Suppressor macrophage treated with lipopolysaccharide for 1 hour (primary cell): Measurements from ENCODE around the gene MAPKAP1.
A peak's percentile ranks its signal among the peaks of the same experiment; 100 is the strongest.

Experiments
- DNase-seq, 3 donors: peaks; one replicate each; pipeline ENCODE4 v3.0.0-alpha.2; 2020 to 2022

MAPKAP1 gene

DNA sequence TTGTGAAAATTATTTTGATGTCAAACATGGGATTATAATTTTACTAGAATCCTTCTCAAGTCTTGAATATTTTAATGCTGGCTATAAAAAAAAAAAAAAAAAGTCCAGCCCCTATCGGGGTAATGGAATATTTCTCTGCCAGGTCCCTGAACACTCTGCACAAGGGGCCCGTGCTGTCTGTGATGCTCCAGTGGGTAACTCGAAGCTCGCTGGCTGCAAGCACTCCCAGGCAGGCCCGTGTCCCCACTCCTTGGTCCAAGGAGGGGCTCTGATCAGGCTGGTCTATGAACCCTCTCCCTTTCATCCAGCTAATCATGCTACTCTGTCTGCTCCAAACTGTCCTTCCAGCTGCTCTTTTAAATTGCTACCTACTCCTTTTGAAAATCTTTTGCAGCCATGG, 264.6 kb downstream of the MAPKAP1 start:
- DNase-seq = no peak

DNA sequence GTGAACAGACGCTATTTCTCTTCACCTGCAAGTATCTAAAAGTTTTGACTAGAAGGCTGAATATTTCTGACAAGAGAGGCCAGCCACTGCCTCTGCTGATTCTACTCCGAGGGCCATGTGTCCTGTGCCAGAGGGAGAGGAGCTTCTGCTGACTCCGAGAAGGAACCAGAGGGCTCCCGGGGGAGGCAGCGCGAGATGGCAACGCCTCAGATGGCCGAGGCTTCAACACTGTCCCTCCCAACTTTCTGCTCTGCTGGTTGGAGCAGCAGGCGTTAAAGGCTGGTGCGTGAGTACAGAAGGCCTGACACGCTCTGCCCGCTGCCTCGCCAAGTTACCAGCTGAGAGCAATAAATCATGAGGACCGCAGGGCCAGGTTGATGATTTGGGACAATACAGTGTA, 266.6 kb downstream of the MAPKAP1 start:
- DNase-seq = no peak

DNA sequence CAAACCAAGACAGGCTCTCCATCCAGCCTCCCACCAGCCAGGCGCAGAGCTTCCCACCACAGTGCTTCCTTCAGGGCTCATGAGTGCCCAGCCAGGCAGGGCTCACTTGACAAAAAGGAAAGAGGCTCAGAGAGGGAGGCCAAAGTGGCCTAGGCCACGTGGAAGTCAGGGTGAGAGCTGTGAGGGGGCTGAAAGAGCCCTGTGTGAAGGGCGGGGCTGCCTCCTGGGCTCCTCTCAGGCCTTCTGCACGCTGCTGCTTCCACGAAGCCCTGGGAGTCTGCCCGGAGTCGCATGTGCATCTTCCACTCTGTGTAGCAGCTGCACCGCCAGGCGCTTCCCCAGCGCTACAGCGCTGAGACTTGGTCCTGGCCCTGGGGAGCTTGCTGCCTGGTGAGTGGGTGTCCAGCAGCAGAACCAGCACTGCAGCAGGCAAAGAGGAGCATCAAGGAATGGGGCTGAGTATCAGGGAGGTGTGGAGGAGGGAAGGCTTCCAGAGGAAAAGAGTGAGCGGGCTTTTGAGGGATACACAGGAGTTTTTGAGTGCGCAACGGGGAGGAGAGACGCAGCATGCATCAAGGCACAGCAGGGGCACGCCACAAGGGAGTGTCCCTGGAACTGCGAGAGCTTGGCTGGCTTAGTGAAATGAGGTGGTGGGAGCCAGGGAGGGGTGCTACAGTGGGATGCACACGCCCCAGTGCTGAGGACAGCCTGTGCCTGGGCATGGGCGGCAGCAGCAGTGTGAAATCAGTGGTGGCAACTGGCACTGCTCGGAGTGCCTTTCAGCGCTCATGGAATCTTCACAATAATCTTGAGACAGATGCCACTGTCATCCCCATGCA, 267.4 kb downstream of the MAPKAP1 start:
- no peak for DNase-seq

DNA sequence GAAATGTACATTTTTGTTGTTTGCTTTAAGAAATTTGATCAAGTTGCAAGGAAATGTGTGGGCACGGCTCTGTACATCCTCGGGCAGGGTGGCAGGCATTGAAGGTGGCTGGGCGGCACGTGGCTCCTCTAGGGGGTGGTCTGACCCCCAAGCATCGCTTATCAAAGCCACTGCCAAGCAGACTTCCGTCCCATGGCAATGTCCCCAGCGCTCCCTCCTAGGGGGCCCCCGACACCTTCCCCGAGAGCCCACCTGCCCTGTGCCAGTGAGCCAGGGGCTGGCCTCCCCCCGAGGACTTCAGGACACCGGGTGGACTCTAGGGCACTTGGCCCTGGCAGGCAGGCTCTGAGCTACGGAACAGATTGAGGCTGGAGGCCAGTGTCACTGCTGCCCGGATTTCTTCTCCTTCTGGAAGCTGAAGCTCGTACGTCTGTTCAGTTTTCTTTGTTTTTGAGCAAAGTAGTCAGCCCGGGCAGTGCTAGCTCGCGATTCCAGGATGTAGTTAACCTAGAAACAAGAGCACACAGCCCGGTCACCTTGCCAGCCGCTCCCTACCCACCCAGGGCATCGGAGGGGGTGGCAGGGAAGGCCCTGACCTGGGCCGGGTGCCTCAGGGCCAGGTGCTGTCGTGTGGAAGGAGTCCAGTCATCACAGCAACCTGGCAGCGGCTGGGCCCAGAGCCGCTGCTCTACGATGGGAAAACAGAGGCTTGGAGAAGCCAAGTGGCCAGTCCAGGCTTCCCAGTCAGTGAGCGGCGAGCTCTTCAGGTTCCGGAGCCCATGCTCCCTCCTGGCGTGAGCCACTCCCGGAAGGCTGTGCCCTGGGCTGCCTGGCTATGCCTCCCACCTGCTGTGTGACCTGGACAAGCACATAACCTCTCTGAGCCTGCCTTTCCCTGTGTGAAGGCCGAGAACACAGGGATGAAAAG, 268.2 kb downstream of the MAPKAP1 start:
- DNase-seq = no peak

DNA sequence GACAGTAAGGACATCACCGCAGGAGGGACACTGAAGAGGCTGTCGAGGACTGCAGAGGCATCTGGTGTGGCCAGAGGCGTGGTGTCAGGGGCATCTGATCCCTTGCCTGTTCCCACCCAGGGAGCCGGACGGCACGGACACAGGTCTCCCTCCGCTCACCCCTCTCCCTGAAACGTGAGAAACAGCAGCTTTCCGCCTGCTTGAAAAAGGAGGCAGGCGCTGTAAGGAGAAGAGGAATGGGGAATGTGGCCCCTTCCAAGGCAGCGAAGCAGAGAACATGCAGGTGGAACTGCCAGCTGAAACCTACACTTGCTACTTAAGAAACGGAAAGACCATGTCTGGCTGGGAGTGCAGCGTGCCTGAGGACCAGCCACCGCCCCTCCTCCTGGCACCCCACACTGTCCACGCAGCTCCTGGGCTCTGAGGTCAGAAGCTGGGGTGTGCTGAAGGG, 269.2 kb downstream of the MAPKAP1 start:
- no peak for DNase-seq

DNA sequence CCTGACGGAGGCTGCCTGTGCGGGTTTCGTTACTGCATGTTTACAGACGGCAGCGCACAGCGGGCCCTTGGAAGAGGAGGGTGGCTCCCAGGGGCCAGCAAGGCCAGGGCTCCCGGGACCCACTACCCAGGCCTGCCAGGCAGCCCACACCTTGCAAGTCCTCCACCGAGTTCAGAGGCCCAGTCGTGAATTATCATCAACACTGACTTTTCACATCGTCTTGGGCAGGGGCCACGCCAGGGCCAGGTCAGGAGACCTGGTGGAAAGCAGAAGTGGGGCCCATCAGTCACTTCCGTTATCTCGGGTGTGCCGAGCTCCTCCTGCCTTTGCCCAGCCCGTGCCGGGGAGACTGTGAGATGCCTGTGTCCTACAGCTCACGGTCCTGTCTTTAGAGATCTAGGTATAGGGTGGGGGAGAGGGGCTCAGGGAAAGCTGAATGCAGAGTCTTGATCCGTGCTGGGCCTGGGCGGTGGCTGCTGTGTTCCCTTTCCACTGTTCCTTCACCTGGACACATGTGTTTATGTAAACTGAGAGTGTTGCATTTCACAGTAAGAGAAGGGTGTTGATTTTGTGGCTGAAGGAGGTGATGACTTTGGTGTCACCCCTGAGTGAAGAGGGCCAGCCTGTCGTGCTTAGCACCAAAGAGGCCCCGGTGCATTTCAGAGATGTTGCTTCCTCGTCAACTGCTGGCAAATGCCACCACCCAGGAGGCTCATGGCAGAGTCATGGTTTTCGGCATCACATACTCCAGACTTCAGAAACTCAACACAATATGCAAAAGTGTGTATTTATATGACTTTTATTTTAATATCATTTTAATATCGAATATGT, 270.2 kb downstream of the MAPKAP1 start:
- no peak for DNase-seq

DNA sequence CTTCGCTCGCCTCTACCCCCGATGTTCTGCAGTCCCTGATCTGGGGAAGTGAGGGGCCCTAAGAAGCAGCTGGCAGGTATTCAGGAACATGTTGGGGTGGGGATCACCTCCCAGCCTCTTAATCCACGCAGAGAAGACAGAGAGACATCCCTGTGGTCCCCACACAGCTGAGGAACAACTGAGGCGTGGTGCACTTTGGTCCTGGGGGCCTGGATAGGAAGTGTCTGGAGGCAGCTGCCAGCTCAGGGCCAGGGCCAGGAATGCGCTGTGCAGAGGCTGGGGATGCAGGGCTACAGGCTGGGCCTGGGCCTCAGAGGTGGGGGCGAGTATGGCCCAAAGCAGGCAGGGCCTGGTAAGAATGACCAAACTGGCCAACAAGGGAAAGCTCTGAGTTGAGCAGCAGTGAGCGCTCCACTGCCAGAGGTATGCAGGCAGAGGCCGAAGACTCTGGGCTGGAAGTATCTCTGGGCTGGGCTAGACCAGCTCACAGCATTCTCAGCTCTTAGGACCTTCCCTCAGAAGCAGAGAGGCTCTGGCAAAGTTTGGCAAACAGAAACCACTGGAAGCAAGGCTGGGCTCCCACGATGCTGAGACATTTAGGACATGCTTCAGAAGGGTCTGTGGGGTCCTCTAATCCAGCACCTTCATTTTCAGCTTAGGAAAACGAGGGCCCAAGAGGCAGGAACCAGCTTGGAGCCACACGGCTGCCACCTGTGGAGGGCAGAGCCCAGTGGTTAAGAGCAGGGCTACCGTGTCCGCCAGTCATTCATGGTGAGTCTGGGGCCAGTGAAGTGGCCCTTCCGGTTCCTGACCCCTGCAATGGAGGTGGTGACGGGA, 271.0 kb downstream of the MAPKAP1 start:
- no peak for DNase-seq

DNA sequence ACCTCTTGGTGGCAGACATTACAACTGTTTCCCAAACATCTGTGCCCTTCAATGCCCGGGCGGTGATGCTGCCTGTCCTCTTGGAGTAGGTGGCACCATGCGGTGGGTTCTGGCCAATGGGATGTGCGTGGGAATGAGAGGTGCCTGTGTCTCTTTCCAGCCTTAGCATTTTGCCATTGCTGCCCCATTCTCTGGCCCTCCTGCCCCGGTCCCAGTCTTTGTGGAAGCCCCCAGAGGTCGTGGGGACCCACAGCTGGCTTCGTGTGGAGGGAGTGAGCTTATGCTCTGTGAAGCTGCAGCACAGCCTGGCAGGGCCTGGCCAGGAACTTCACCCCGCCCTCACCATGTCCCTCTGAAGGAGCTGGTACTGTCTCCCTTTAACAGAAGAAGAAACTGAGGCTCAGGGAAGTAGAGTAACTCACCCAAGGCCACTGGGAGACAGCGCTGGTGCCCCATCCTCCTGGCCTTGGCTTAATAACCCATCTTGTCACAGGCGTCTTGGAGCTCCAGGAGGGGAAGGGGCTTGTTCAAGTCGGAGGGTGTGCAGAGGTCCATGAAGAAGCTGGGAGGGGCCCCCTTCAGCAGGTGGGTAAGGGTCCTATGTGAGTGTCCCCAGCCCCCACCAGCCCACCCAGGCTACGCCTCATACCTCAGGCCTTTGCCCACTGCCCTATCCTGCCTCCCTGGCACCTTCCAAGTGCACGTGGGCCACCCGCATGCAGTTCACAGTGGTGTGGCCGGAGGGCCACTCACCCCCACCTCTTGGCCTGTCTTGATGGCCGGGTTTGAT, 271.8 kb downstream of the MAPKAP1 start:
- DNase-seq = no peak

DNA sequence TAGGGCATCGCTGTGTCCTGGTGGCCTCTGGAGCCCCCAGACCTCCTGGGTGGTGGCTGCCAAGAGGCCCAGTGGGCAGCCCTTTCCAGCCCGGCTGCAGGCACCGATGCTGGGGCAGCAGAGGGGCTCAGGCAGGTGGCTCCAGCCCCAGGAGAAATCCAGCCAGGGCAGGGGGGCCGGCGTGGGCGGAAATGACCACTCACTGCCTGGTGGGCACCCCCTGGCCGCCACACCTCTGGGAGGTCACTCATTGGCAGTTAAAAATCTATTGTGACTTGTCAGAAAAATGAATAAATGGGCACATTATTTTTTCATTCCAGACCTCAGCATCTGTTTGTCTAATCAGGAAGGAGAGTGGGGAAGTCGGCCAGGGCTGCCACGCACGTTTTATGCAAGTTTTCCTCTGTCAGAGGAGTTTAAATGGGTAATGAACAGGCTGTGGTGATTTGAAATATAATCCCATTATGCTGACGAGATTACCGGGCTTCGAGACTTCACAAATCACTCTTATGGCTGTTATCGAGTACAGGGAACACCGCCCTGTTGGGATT, 273.5 kb downstream of the MAPKAP1 start:
- no peak for DNase-seq

DNA sequence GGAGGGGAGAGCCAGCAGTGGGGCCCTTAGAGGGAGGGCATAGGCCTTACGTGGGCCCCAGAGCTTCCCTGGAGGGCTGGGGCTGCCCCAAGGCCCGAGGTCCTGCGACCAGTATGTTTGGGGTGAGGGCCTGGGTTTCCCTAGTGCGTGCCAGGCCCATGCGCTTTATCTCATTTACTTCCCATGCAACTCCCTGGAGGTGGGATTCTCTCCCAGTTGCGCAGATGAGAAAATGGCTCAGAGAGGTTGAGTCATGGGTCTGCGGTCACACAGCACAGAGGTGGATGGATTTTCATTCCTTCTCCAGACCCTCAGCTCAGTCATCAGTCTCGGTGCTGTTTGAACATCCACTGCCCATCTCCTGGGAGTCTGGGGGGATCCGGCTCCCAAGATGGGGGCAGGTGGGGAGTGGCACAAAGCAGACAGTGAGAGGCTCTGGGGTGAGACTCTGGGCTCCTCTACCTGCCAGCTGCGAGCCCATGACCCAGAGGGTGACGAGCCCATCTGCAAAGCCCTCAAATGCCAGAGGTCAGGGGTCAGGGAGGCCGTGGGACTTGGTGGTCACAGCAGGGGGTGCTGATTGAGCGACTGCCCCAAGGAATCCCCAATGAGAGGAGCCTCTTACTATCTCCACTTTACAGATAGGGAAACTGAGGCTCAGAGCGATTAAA, 274.2 kb downstream of the MAPKAP1 start:
- DNase-seq = no peak

DNA sequence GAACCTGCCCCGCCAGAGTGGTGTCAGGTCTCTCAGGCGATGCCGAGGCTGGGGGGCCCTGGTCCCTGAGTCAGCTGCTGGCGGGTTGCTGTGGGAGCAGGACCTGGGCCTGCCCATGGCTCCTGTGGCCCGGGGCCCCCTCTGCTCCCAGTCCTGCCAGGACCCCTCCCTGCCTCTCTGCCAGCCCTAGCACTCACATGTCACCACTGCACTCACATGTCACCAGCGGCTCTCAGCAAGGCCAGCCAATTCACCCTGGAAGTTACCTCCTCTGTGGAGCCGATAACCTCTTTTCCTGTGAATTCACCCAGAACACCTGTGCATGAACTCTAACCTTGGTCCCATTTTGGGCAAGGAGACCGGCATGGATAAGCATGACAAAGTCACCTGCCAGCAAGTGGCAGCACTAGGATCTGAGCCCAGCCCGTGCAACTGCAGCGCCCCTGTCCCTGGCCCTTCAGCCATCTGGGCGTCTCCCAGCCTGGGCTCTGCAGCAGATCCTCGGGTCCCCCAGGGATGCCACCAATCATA, 275.2 kb downstream of the MAPKAP1 start:
- DNase-seq = no peak

DNA sequence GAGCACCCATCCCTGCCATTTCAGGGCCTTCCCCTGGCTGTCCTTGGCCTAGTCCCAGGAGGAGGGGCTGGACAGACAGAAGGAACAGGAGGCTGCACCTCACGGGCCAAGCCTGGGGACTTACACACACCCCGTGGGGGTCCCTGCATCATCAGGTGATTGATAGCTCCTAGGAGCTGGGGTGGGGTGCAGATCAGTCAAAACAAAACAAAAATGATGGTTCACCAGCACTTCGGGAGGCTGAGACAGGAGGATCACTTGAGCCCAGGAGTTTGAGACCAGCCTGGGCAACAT, 276.0 kb downstream of the MAPKAP1 start:
- no peak for DNase-seq

DNA sequence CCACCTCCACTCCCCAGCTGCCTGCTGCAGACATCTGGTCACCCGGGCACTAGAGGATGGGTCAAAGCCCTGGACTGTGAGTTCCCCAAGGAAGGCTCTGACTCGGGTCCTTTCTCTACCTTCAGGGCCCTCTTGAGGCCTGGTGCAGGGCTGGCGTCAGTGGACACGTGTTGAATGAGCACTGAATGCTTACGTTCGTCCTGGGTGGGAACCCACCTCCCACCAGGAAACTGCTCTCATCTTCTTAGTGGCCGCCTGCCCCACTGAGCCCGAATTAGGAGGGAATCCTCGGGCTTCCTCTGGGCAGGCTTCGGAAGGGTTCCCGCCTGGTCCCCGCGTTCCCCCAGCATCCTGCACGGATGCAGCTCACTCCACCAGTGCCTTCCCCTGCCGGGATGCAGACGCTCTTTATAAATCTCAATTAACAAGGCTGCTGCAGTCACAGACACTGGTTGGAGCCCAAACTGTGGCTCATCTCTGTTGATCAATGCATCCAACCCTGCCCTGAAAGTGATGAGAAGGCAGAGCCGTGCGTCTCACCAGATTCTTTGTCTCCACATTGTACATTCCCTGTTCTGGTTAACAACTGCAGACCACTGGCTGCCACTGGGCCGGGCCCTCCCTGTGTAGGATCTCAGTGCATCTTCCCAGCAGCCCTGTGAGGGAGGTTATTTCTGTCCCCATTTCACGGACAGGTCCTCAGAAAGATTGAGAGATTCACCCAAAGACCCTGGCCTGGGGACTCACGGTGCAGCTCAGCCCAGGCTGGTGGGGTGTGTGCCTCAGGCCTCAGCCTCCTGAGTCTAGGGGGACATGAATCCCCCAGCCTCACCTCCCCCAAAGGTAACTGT, 276.6 kb downstream of the MAPKAP1 start:
- DNase-seq = no peak

DNA sequence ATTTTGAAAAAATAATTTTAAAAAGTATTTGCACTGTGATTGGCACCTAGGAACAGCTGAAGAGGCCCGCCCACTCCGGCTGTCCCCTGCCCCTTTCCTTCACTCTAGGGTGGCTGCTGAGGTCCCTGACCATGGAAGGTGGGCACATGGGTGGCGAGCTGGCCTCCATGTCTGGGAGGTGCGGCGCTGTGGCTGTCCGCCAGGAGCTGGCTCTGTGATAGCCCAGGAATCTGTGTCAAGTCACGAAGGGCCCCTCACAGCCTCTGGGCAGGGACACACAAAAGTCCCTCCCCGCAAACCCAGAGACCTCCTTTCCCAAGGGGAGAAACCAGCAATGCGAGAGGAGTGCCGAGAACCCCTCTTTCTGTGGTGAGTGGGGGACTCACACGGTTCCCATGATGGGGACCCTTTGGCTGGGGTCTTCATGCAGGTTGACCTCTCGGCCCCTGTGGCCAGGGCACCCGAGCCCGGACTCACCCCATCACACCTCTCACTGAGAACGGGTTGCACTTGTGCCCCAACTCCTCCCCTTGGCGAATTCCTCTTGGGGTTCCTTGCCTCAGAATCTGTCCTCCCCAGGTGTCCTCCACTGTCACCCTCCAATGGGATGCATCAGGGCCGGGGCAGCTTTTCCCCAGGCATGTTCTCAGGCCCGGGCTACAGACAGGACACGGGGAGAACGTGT, 277.4 kb downstream of the MAPKAP1 start:
- DNase-seq = no peak

DNA sequence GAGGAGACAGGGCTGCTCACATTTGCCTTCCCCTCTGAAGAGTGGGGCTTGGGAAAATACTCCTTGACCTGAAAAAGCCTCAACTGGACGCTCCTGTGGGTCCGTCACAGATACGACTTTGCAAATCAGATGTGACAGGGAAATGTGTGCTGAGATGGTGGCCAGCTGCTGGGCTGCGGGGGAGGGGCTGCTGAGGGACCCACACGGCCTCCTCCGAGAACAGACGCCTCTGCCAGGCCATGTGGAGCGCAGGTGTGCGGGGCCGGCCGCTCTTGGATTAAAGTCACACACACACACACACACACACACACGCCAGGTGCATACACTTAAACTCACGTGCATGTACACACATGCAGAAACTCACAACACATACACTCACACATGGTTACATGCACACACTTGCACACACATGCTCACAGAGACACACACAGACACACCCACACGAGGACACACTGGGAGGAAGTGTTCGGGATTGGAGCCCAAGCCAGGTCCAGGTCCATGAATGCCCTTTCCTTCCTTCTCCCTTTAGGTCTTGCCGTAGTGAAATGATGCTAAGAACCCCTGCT, 278.0 kb downstream of the MAPKAP1 start:
- no peak for DNase-seq

DNA sequence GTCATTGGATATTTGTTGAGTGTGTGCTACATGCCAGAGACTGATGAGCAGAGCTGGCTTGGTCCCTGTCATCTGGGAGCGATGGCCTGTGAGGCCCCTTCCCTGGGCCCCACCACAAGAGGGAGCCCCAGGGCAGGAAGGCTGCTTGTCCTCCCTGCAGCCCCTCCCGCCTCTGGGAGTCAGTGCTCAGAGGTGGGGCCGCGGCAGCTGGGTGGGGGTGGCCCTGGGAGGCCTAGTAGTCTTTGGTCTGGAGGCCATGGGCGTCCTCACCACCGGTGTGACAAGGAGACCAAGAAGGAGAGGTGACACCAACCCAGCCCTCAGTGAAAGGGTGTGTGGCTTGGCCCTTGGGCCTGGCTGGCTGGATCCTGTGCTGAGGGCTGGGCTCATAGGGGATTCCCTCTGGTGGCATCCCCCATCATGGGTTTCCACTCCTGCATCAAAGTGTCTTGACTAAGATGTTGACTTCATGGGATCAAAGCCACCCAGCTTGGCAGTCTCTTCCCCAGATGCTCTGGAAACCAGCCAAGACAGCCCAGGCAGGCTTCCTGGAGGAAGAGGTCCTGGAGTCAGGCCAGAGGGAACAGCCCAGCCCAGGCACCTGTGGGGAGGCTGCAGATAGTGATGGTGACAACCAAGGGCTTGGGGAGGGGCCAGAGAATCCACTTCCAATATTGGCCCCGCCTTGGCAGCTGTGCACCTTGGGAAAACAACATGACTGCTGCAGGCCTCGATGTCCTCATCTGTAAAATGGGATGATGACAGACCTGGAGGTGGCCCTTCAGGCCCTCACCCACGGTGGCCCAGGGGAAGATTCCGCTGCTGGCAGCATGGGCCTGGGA, 278.7 kb downstream of the MAPKAP1 start:
- peak; percentile 23 to 53 (median 51) for DNase-seq

DNA sequence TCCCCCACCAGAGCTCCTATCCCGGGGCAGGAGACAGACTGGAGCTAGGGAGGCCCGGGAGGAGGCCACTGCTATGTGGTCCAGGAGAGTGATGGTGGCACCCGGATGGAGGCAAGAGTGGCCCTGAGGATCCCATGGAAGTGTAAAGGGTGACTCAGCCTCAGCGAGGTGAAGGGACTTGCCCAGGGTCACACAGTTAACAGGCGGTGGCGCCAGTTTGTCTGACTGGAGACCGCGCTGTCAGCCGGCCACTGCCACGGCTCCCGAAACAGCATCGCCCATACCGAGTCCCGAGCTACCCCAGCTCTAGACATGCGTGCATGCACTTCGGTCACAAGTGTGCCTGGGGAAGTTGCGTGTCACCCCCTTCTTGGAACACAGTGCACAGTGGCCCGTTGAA, 279.5 kb downstream of the MAPKAP1 start:
- DNase-seq = no peak
